Activated naive CD8-positive, alpha-beta T cell treated with anti-CD3 and anti-CD28 coated beads, Interleukin-2, amount 10 ng/mL, durations not matched to agents 7 days and 5 days (primary cell): ENCODE data around the gene SLC25A29. TPM values are rescaled to one million over a fixed set of nuclear protein-coding genes. Genes with fewer than 3 reads are reported as not detected.

Experiments
- ATAC-seq: fragments of 150-1000 bp; cut with Tn5 transposase; one replicate; pipeline ENCODE4 v1.10.0; 2021; ENCODE audit warnings: low read depth, moderate library complexity
- POLR2A ChIA-PET: fragments of 350-600 bp; sonication (Branson Sonifier 250); formaldehyde crosslinking; loops from one replicate; lab custom pipeline; 2021; ENCODE audit warnings: antibody characterized with exemption; lab: Charles Lee
- DNase-seq: peaks from one replicate; pipeline ENCODE4 v3.0.0; 2021
- H3K27ac Mint-ChIP-seq: one replicate; pipeline ENCODE4 v1.8.0; 2022; ENCODE audit warnings: mild to moderate bottlenecking, mixed read lengths
- H3K27me3 Mint-ChIP-seq: one replicate; pipeline ENCODE4 v1.8.0; 2022; ENCODE audit warnings: mild to moderate bottlenecking, moderate library complexity, mixed read lengths
- H3K36me3 Mint-ChIP-seq: one replicate; pipeline ENCODE4 v1.8.0; 2021; ENCODE audit warnings: mild to moderate bottlenecking, mixed read lengths
- H3K4me1 Mint-ChIP-seq: one replicate; pipeline ENCODE4 v1.8.0; 2021; ENCODE audit warnings: mixed read lengths
- H3K4me3 Mint-ChIP-seq: one replicate; pipeline ENCODE4 v1.8.0; 2022; ENCODE audit warnings: mild to moderate bottlenecking, moderate library complexity, mixed read lengths
- H3K9me3 Mint-ChIP-seq: one replicate; pipeline ENCODE4 v1.8.0; 2021; ENCODE audit warnings: mixed read lengths
- microRNA-seq: library from miRNA; unstranded; fragments of <30 nt; microRNA quantifications from one replicate; pipeline ENCODE4 v1.2.0, GENCODE V29; 2022
- total RNA-seq, 2 experiments: library from RNA; stranded (reverse); gene quantifications; one replicate each; pipeline ENCODE4 v1.2.3, GENCODE V29; 2021

SLC25A29 gene
- total RNA-seq, 2 experiments from 2014 or later = 17.3 to 18.1 TPM

DNA sequence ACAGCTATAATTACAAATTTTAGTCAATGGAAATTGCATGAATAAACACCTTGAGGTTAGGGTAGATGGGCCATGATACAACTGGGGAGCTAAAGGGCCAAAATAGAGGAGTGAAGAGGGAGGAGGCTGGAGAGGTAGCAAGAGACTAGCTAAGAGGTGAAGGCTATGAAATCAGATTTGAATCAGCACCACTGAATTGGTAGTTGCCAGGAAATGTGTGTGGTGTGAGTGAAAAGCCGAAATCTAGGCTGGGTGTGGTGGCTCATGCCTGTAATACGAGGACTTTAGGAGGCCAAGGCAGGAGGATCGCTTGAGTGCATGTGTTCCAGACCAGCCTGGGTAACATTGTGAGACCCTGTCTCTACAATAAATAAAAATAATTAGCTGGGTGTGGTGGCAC lies 44.6 kb downstream of the SLC25A29 start:
- Mint-ChIP-seq H3K4me1 (peaks cover 57% of the 10 kb centered on the region), H3K4me3 (peak overlapping the region; percentile 41), H3K27me3 (no peaks in the 10 kb centered on the region), H3K9me3 (peaks cover 2% of the 10 kb centered on the region), H3K36me3 (peaks cover 21% of the 10 kb centered on the region), H3K27ac (peak overlapping the region; percentile 74)
- ATAC-seq (peak; percentile 70), DNase-seq (no peak)
- POLR2A ChIA-PET = no interaction called here

- no peak for DNase-seq
- Mint-ChIP-seq H3K36me3 (peaks cover 27% of the 10 kb centered on the region), H3K4me1 (peaks cover 62% of the 10 kb centered on the region), H3K9me3 (peaks cover 2% of the 10 kb centered on the region), H3K27me3 (no peaks in the 10 kb centered on the region), H3K4me3 (peak overlapping the region; percentile 3), H3K27ac (no peak overlapping the region)
- no peak for ATAC-seq
- POLR2A ChIA-PET = no interaction called here
These were observed 49.8 kb downstream of the SLC25A29 start for GRCh38 chr14:100256339-100256895.

GRCh38 chr14:100252684-100253083 lies 53.6 kb downstream of the SLC25A29 start:
- Mint-ChIP-seq H3K27me3 (no peaks in the 10 kb centered on the region), H3K4me3 (no peak overlapping the region), H3K36me3 (peaks cover 24% of the 10 kb centered on the region), H3K4me1 (peaks cover 50% of the 10 kb centered on the region), H3K9me3 (peaks cover 2% of the 10 kb centered on the region), H3K27ac (no peak overlapping the region)
- ATAC-seq (no peak), DNase-seq (no peak)
- POLR2A ChIA-PET = interaction anchor here (0.5 kb wide), 1 partner anchor 9 kb away, joined by 4 read pairs; no protein-coding TSS in a partner anchor

- Mint-ChIP-seq H3K4me1 (peaks cover 49% of the 10 kb centered on the region), H3K4me3 (no peak overlapping the region), H3K27ac (no peak overlapping the region), H3K9me3 (no peaks in the 10 kb centered on the region), H3K36me3 (peaks cover 12% of the 10 kb centered on the region), H3K27me3 (no peaks in the 10 kb centered on the region)
- ATAC-seq = no peak
- no peak for DNase-seq
- POLR2A ChIA-PET = no interaction called here
These were observed 55.3 kb downstream of the SLC25A29 start for GRCh38 chr14:100250732-100251465.

DNA sequence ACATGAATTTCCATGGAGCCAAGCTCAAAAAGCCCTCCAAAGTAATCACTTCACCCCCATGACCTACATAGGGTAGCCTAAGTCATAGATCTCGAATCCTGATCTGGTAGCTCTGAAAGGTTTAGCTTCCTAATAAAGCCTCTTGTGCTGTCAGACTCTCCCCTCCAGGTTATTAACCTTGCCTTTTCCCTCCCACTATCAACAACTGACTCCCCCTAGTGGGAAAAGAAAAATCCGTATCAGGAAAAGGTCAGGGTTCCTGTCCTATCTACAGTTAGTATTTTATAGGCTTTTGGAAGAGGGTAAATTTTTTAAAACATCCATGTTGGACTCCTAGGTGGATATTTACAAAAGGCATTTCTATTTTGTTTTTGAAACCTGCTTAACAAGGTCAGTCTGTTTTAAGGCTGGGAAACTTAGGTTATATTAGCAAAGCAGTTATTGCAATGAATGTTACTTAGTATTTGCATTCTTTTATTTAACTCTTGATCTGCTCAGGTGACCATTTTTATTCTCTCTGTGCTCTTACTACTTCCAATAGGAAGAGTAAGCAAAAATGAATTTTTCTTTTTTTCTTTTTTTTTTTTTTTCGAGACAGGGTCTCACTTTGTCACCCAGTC lies 59.3 kb downstream of the SLC25A29 start:
- H3K36me3 Mint-ChIP-seq = peaks cover 15% of the 10 kb centered on the region
- ATAC-seq = peak; percentile 39
- H3K9me3 Mint-ChIP-seq = no peaks in the 10 kb centered on the region
- no peak for DNase-seq
- peak overlapping the region; percentile 13 for H3K27ac Mint-ChIP-seq
- peak overlapping the region; percentile 15 for H3K4me3 Mint-ChIP-seq
- peaks cover 56% of the 10 kb centered on the region for H3K4me1 Mint-ChIP-seq
- POLR2A ChIA-PET = interaction anchor here (1.7 kb wide), 1 partner anchor 25 kb away, joined by 5 read pairs; no protein-coding TSS in a partner anchor
- no peaks in the 10 kb centered on the region for H3K27me3 Mint-ChIP-seq

DNA sequence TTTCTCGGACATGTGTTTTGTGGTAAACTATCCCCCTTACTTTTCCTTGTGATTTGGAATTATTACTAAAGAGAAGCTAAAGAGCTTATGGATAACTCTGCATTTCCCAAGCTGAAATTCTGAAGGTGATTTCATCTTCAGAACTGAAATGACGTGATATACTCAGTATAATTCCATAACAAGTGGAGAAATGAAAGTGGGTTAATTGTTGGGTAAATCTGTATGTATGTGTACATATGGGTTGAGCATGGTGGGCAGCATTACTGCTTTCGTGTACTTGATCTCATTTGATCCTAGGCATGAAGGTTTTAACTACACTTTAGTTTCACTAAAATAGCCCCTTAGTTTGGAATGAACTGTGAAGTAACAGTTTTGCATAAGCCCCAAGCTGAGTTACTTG lies 63.2 kb downstream of the SLC25A29 start:
- H3K36me3 Mint-ChIP-seq = peaks cover 15% of the 10 kb centered on the region
- H3K9me3 Mint-ChIP-seq = no peaks in the 10 kb centered on the region
- DNase-seq = no peak
- peak overlapping the region; percentile 43 for H3K27ac Mint-ChIP-seq
- no peak for ATAC-seq
- peaks cover 43% of the 10 kb centered on the region for H3K4me1 Mint-ChIP-seq
- H3K27me3 Mint-ChIP-seq = no peaks in the 10 kb centered on the region
- H3K4me3 Mint-ChIP-seq = peak overlapping the region; percentile 87
- POLR2A ChIA-PET = interaction anchor here (0.7 to 1.9 kb wide), 3 partner anchors 21 to 31 kb away, joined by 4 to 6 read pairs (median 4); no protein-coding TSS in a partner anchor

DNA sequence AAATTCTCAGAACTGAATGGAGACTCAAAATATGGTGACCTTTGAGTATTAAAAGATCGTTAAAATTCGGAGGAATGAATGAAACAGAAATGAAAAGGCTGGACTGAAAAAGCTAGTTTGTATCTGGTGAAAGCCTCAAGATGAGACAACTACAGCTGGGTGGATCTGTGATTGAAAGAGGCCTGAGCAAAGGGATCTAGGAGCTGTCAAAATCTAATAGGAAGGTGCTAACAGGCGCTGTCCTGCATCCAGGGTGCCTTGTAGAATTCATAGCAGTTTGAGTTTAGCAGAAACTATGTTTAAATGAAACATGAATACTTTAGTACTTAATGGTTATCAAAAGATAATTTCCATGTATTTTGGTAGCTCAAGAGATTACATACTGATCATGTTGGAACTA lies 65.0 kb downstream of the SLC25A29 start:
- Mint-ChIP-seq H3K27ac (peak overlapping the region; percentile 89), H3K36me3 (peaks cover 25% of the 10 kb centered on the region), H3K4me3 (peak overlapping the region; percentile 87), H3K4me1 (peaks cover 40% of the 10 kb centered on the region), H3K9me3 (no peaks in the 10 kb centered on the region), H3K27me3 (no peaks in the 10 kb centered on the region)
- DNase-seq (no peak), ATAC-seq (no peak)
- POLR2A ChIA-PET = interaction anchor here (1.1 to 3.5 kb wide), 4 partner anchors 17 to 134 kb away, joined by 3 to 20 read pairs (median 8); partner anchors contain the start of gene WDR25

Small RNA genes lying within 50 kb of the gene (microRNA-seq; reads per million reads assigned to microRNA genes)
- gene MIR345 = 39.3 reads per million, percentile 41 among the genes with 10 or more reads in this experiment
- gene MIR6764 = not detected

Other genes starting within 250 kb of the SLC25A29 start
- 1,000 to 10,000 TPM; 1,124 to 1,144 TPM for gene EVL, start 241.0 kb downstream of the SLC25A29 start, total RNA-seq
- under 1 TPM; 0.14 to 0.28 TPM for gene DEGS2, start 146.8 kb downstream of the SLC25A29 start, total RNA-seq
- 10 to 100 TPM; 86.4 to 89.6 TPM for gene YY1, start 67.3 kb downstream of the SLC25A29 start, total RNA-seq
- gene SLC25A47, start 16.9 kb upstream of the SLC25A29 start, total RNA-seq = not detected
- 1 to 10 TPM; 6.1 to 8.4 TPM for gene WDR25, start 70.0 kb upstream of the SLC25A29 start, total RNA-seq